HG03354 (cell line): ENCODE data around the gene SFTPB.

Experiments used
- ATAC-seq: cut with Tn5 transposase; IDR thresholded peaks from one replicate; pipeline ENCODE4 v1.9.1; 2021; ENCODE audit warnings: mild to moderate bottlenecking; ENCODE audit not compliant: unreplicated experiment, poor library complexity, severe bottlenecking

The SFTPB gene

DNA sequence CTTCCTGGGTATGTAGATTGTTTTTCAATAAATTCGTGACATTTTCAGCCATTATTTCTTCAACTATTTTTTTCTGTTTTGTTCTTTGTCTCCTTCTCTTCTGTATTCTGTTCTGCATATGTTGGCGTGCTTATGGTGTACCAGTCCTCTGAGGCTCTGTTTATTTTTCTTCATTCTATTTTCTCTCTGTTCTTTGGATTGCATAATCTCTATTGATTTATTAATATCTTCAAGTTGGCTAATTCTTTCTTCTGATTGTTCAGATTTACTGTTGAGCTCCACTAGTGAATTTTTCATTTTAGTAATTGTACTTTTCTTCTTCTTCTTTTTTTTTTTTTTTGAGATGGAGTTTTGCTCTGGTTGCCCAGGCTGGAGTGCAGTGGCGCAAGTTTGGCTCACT lies 36.0 kb upstream of the SFTPB start:
- ATAC-seq: no peak

GRCh38 chr2:85703329-85703728 lies 35.3 kb upstream of the SFTPB start:
- no peak for ATAC-seq

- no peak for ATAC-seq
Observed at GRCh38 chr2:85702800-85703199, 34.8 kb upstream of the SFTPB start.

GRCh38 chr2:85702172-85702571 lies 34.2 kb upstream of the SFTPB start:
- no peak for ATAC-seq

- ATAC-seq: no peak
Observed at GRCh38 chr2:85699325-85699724, 31.3 kb upstream of the SFTPB start.

GRCh38 chr2:85698880-85699254 lies 30.9 kb upstream of the SFTPB start:
- no peak for ATAC-seq

- ATAC-seq: no peak
Observed at GRCh38 chr2:85698184-85698879, 30.3 kb upstream of the SFTPB start.

DNA sequence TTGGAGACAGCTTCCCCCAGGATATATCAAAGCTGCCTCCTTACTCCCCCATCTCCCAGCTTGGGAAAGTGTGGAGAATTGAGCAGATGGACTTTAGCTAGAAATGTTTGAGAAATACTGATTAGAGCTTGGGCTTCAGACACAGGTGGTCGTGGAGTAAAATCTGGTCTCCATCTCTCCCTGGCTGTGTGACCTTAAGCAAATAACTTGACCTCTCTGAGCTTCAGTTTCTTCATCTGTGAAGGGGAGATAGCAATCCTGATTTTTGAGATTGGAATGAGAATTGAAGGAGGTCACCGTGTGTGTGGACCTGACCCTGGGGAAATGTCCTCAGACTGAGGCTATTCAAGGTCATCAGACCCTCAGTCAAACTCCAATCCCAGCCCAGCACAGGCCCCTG lies 29.7 kb upstream of the SFTPB start:
- no peak for ATAC-seq

GRCh38 chr2:85697096-85697495 lies 29.1 kb upstream of the SFTPB start:
- ATAC-seq: no peak

DNA sequence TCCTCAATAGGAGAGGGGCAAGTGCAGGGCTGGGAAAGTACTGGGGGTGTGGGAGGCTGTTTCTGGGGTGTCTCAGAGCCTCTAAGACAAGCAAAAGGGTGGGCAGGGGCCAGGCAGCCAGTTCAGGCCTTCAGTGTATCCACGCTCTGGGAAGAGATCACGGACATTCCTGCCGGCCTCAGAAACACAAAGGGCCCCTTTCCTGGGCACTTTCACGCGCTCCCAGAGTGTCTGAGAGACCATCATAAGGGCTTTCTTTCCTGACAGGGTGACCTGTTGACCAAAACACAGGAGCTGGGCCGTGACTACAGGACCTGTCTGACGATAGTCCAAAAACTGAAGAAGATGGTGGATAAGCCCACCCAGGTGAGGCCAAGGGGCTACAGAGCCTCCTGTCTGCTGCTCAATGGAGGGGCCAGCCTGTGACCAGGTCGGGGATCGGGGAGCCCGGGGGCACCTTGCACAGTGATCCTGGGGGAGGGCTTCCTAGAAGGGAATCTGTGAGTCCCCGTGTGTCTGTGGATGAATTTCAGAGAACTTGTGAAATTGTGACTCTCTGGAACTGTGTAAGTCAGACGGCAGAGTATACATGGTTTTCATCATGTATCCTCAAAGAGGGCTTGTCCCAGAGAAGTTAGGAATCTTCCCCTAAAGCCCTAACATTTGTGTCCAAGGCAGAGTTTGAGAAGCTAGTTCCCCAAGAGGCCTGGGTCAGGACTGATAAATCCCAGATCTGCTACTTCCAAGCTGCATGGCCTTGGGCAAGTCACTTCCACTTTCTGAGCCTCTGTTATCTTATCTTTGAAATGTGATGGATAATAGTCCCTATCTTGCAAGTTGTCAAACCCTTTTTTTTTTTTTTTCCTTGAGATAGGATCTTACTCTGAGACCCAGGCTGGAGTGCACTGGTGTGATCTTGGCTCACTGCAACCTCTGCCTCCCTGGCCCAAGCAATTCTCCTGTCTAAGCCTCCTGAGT lies 28.0 kb upstream of the SFTPB start:
- no peak for ATAC-seq

- ATAC-seq: no peak
Observed at GRCh38 chr2:85695121-85695520, 27.1 kb upstream of the SFTPB start.

- ATAC-seq: no peak
Observed at GRCh38 chr2:85694052-85695025, 26.3 kb upstream of the SFTPB start, which contains the start of gene GNLY. Gene GNLY (plus strand): TSS chr2:85694358. CDS start chr2:85694419, 61 bp downstream.

GRCh38 chr2:85692039-85692645 lies 24.1 kb upstream of the SFTPB start:
- no peak for ATAC-seq

DNA sequence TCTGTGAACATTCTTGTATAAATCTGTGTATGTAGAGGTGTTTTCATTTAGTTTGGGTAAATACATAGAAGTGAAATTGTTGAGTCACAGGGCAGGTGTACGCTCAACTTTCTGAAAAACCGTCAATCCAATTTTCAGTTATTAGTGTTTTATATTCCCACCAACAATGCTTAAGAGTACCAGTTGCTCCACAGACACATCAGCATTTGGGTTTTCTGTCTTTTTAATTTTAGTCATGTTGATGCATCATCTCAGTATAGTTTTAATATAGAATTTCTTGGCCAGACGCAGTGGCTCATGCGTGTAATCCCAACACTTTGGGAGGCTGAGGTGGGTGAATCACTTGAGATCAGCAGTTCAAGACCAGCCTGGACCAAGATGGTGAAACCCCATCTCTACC lies 22.9 kb upstream of the SFTPB start:
- ATAC-seq: no peak

GRCh38 chr2:85684806-85685205 lies 16.8 kb upstream of the SFTPB start:
- ATAC-seq: no peak

DNA sequence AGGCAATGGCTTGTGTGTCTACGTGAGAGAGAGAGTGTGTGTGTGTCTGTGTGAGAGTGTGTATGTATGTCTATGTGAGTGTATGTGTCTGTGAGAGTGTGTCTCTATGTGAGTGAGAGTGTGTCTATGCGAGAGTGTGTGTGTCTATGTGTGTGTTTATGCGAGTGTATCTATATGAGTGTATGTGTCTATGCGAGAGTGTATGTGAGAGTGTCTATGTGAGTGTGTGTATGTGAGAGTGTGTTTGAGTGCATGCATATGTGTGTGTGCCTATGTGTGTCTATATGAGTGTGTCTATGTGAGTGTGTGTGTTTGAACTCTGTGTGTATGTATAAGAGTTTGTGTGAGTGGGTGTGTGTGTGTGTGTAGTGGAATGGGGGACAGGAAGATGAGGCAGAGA lies 16.4 kb upstream of the SFTPB start:
- ATAC-seq: no peak

- ATAC-seq: no peak
Observed at GRCh38 chr2:85682378-85682777, 14.4 kb upstream of the SFTPB start.

GRCh38 chr2:85681776-85682175 lies 13.8 kb upstream of the SFTPB start:
- ATAC-seq: no peak

GRCh38 chr2:85681372-85681763 lies 13.4 kb upstream of the SFTPB start:
- no peak for ATAC-seq
